NCI-H345 (cell line): ENCODE measurements around the gene MDH1.

Source experiments
- DNase-seq: peaks from one replicate; lab custom pipeline; 2025; lab: John Stamatoyannopoulos, UW

The MDH1 gene

GRCh38 chr2:63632382-63632781, 43.6 kb downstream of the MDH1 start:
- no peak for DNase-seq

GRCh38 chr2:63639344-63639743, 50.6 kb downstream of the MDH1 start:
- DNase-seq = no peak

GRCh38 chr2:63642946-63643345, 54.2 kb downstream of the MDH1 start:
- no peak for DNase-seq

- no peak for DNase-seq
Measured at GRCh38 chr2:63643486-63643885, 54.7 kb downstream of the MDH1 start.

- DNase-seq = no peak
Measured at GRCh38 chr2:63648632-63649031, 59.9 kb downstream of the MDH1 start.

GRCh38 chr2:63649829-63650228, 61.1 kb downstream of the MDH1 start:
- no peak for DNase-seq

- no peak for DNase-seq
Measured at GRCh38 chr2:63650756-63651155, 62.0 kb downstream of the MDH1 start.

GRCh38 chr2:63651356-63651755, 62.6 kb downstream of the MDH1 start:
- no peak for DNase-seq

GRCh38 chr2:63651861-63652651, 63.3 kb downstream of the MDH1 start:
- no peak for DNase-seq

GRCh38 chr2:63652652-63652985, 63.9 kb downstream of the MDH1 start:
- DNase-seq = no peak

- DNase-seq = no peak
Measured at GRCh38 chr2:63654959-63655358, 66.2 kb downstream of the MDH1 start.
